NCI-H1694 treated with DMSO at 0.1 percent for 48 hours (cell line): Measurements from ENCODE around the gene GPR4.
"Not testable (repeated sequence)": the region's sequence is repeated elsewhere in the genome, so short reads cannot be mapped to it uniquely, and the experiment has no call there.

Experiments used
- DNase-seq: peaks from one replicate; lab custom pipeline; 2025; lab: John Stamatoyannopoulos, UW

The GPR4 gene

DNA sequence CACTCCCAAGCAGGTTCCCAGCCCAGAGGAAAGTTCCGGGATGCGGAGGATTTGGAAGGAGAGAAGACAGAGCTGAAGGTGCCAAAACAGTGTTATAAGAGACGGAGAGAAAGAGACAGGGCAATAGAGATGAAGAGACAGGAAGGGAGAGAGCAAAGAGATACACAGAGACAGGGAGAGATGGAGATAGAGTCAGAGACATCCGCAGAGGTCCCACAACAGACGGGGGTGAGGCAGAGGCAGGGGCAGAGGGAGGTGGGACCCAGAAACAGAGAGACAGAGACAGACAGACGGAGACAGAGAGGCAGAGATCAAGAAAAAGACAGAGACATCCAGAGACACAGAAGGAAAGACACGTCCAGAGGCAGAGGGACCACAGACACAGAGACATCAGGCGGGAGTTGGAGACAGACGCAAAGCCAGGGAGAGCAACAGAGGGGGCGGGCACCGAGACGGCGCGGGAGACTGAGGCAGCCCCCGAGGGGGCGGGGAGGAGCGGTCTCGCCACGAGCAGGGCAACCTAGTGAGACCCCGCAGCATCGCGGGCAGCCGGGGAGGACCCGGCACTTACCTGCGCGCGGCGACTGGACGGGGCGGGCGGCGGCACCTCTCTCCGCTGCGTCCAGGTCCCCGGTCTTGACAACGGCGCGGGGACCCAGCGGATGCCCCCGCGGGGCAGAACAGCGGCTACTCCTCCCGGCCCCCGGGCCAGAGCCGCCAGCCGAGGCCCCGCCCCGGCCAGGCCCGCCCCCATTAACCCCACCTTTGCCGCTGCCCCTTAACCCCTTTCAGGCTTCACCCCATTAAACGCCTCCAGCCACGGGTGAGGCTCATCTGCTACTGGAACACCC, at the start of gene GPR4:
Gene GPR4, minus strand, starts transcription at position 689 of the 851 bp plus-strand sequence. CDS start 10,346 bp downstream, outside the sequence.
- DNase-seq: no peak

GRCh38 chr19:45650722-45651121, 48.7 kb upstream of the GPR4 start:
- DNase-seq: no peak

- no peak for DNase-seq
Observed at GRCh38 chr19:45646345-45646698, 44.3 kb upstream of the GPR4 start.

GRCh38 chr19:45645631-45646344, 43.8 kb upstream of the GPR4 start:
- peak; percentile 92 for DNase-seq

DNA sequence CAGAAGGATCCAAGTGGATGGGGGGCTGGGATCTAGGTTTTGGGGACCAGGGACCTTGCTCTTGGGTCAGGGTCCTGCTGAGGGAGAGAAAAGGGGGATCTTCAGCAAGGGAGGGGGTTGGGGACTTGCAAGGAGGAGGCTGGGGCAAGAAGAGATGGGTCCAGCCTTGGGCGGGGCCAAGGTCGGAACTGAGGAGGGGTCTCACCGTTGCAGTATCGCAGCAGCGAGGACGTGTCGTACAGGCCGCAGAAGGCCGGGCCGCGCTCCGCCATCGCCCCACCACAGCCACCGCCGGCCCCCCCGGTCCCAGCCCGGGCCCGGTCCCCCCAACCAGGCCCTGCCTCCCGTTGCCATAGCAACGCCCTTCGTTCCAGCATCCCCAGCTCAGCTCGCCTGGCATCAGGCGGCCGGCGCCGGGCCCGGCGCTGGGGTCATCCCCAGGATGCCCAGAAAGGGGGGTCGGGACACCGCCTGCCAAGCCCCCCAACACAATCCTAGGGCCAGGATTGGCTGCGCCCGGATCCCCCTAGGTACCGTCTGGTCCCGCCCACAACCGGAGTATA, 43.1 kb upstream of the GPR4 start:
- no peak for DNase-seq

DNA sequence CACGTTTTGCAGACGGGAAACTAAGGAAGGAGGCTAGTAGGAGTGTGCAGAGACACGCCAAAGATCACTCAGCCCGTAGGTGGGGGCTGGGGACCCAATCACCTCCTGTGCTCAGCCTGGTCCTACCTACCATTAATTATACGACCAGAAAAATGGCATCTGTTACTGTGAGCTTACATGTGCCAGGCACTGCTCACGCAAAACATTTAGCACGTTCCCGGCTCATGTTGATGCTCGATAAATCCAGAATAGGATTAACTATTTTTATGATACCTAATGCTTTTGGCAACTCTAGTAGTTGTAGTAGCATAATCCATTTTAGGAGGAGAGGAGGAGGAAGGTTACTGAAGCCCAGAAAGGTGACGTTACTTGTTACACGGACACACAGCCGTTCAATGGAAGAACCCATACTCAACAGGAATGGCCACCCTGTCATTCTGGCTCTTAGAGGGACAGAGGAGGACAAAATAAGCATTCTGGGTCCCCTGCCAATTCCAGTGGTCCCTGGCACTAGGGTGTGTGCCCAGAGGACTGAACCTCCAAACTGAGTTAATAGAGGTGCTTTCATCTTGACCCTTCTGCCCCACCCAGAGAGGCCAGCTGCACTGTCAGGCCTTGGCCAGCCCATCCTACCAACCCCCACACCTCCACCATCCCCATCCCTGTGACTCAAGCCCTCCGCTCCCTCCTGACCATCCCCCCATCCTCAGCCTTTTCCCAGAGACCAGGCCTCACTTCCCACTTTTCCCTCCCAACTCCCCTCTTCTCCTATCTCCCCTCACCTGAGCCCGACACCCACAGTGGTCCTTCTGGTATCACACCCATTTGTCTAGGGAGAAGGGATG, 42.1 kb upstream of the GPR4 start:
- peak; percentile 13 for DNase-seq

DNA sequence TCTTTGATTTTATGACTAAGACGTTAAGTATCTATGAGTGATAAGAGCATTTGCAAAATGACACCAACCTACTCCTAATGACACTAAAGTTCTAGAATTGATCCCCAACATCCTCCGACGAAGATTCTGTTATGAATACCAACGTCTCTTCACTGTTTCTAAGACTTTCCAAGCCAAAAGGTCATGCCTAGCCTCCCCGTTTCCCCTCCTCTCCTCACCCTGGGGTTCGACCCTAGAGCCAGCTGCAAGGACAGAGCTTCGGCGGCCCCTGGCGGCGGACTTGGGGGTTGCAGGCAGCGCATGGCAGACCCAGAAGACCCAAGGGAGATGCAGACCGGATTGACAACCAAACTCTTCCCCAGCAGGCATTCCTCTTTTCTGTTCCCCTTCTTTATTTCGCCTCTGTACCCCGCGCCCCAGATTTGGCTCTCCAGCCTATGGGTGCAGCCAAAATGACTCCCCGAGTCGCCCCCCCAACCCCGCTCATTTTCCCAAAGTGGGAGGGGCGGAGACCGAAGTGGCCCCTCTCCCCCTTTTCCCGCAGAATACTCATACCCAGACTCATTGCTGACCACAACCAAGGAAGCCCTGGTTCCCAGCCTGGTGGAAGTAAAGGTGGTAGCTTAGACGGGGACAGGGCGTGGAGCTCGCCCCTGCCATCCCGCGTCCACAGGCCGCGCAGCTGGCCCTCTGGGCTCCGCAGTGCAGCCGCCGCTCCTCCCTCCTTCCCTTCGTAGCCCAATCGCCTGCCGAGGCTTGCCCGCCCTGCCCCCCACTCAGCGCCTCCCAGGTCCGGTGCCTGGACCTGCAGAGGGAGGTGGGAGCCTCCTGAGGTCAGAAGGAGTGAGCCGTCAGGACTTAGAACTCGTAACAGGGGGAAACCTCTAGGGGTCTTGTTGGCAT, 41.3 kb upstream of the GPR4 start:
- DNase-seq: peak; percentile 84

DNA sequence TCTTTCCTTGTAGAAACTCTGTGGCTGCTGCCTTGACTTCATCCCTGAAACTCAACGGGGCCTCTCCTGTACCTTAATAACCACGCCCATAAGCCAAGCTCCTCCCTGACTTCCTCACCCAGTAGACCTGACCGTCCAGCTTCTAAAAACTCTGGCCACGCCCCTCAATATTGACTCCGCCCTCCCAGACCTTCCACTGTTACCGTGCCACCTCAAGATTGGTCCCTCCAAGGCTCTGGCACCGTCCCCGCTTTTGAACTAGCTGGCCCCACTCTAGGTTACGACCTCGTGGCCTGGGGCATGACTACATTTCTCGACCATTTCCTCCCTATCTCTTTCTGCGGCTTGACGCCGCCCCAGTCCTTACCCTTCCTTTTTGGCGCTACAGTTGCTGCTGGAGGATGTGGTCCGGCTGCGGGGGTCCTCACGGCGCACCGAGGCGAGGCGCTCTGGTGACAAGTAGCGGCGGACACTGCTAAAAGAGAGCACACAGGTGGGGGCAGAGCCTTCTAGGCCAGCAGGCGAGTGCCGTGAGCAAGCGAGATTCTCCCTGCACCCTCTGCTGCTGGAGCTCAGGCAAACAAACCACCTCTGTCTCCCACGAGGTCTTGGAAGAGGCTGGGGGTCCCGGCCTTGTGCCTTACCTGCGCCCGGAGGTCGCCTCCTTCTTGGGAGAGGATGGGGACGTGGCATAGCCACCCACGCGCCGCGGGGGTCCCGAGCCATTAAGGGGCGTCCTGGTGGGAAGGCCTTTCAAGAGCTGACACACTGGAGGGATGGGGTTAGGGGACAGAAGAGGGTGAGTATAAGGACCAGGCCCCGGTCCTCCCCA, 39.5 kb upstream of the GPR4 start:
- peak; percentile 9 for DNase-seq

- no peak for DNase-seq
Observed at GRCh38 chr19:45640849-45641273, 38.8 kb upstream of the GPR4 start.

DNA sequence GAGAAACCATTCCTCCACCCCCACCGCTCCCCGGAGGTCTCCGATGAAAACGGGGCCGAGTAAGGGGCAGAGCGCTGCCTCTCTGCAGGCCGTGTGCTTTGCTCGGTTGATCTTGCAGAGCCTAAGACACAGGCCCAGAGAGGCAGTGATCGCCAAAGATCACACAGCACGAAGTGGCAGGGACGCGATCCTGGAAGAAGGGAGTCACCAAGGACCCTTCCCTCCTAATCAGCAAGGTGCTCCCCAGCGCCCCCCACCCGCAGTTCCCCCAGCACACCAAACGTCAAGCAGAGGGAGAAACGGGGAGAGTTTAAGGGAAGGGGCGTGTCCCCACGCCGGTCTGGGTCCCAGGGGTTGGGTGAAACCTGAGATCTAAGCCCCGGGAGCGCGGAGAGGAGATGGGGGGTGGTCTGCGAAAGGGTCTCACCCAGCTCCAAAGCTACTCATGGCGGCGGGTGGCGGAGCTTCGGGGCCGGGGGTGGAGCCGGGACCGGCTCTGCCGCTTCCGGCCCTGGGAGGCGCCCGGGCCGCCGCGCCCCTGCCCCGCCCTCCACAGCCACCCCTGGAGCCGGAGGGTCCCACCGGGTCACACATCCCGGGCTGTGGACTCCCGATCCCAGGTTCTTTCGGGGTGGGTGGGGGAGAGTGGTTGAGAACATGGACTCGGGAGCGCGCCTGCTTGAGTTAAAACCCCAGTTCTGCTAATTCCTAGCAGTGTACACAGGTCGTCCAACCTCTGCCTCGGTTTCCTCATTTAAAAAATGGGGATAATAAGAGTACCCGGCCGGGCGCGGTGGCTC, 37.1 kb upstream of the GPR4 start, which contains the start of gene EML2:
Gene EML2, minus strand, starts transcription at position 468 of the 800 bp plus-strand sequence. Its CDS starts 21 bp downstream, at position 447.
- DNase-seq: peak; percentile 38

DNA sequence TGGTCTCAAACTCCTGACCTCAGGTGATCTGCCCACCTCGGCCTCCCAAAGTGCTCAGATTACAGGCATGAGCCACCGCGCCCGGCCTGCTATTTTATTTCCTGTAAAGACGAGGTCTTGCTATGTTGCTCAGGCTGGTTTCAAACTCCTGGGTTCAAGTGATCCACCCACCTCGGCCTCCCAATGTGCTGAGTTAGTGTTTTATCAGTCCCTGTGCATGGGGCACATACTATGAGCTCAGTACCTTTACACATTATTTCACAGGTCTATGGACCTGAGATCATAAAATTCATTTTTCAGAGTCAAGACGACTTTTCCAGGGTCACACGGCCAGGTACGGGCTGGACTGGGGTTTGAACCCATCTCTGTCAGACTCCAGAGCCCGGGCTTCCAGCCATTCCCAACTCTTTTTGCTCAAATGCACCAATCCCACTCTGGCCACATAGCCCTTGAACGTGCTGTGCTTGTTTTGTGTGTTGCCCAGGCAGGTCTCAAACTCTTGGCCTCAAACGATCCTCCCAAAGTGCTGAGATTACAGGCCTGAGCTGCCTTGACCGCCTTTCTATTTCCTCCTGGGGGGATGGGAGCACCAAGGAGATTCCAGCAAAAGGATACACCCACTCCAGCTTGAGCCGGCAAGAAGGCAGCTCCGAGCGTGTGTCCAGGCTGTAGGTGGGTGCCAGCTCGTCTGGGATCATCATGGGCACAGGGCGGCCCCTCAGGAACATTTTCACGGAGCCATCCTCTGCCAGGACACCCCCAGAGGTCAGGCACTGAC, 36.1 kb upstream of the GPR4 start:
- DNase-seq: no peak

DNA sequence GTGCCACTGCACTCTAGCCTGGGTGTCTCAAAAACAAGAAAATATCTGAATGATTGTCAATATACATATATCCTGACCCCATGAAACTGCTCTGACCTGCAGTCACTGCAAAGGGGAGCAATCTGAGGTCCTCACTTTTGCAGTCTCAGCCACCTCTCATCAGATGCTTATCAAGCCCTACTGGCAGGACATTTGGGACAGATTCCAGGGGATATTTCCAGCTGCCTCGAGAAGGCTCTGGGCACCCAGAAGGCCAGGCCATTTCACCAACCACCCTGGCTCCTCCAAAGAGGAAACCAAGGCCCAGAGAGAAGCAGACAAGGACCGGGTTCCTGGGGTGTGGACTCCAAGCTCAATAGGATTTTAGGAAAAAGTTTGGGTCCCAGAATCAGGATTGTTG, 34.9 kb upstream of the GPR4 start:
- DNase-seq: no peak

DNA sequence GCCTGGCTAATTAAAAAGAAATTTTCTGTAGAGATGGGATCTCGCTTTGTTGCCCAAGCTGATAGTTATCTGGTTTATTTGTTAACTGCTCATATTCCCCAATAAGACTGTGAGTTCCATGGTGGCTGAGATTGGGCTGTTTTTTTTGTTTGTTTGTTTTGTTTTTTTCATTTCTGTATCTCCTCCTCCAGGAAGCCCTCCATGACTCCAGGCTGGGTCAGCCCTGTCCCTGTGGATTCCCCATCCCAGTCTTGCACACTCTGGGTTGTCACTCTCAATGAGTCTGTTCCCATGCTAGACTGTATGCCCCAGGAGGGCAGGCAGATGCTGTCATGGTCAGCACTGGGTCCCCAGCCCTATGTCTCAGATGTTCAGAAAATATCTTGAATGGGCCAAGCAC, 34.3 kb upstream of the GPR4 start:
- no peak for DNase-seq

GRCh38 chr19:45632468-45633196, 30.6 kb upstream of the GPR4 start:
- peak; percentile 92 for DNase-seq

DNA sequence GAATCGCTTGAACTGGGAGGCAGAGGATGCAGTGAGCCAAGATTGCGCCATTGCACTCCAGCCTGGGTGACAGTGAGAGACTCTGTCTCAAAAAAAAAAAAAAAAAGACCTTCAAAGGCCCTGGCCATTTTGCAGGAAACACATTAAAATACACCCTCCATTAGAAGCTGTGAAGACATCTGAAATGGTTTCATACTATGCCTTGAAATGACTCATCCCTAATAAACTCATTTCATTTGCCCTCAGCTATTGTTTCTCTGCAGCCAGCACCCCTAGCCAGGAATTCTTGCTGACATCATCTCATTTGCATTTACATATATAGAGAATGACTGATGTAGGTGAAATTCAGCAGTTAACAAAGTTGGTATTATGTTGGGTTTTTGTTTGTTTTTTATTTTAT, 28.5 kb upstream of the GPR4 start:
- no peak for DNase-seq

GRCh38 chr19:45629704-45630103, 27.7 kb upstream of the GPR4 start:
- no peak for DNase-seq

DNA sequence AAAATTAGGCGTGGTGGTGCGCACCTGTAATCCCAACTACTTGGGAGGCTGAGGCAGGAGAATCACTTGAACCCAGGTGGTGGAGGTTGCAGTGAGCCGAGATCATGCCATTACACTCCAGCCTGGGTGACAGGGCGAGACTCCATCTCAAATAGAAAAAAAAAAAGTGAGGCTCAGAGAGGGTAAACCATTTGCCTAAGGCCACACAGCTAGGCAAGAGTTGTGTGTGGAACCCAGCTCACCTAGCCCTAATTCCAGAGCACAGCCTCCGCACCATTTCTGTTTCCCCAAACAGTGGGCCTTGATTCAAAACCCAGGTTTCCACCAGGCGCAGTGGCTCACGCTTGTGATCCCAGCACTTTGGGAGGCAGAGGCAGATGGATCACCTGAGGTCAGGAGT, 26.2 kb upstream of the GPR4 start:
- DNase-seq: not testable (repeated sequence)

DNA sequence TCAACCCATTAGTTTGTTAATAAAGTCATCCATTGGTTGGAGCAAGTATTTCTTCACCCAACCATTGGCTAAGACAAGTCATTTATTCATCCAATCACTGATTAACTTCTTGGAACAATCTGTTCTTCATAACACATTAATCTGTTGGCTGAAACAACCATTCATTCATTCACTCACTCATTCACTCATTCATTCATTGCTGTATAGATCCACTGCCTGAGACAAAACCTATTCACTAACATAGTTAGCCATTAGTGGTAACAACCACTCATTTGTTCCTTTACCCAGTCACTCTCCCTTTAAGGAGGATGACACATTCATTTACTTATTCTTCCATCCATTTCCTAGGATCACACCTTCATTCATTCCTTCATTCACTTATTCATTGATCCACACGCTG, 22.0 kb upstream of the GPR4 start:
- no peak for DNase-seq
